ENCODE data around the gene FRY. TPM values are rescaled to one million over a fixed set of nuclear protein-coding genes. Genes with fewer than 3 reads are reported as not detected.

FRY gene
- total RNA-seq, 4 donors from 2014 or later: 6.7 to 106 (median 14.1) TPM

DNA sequence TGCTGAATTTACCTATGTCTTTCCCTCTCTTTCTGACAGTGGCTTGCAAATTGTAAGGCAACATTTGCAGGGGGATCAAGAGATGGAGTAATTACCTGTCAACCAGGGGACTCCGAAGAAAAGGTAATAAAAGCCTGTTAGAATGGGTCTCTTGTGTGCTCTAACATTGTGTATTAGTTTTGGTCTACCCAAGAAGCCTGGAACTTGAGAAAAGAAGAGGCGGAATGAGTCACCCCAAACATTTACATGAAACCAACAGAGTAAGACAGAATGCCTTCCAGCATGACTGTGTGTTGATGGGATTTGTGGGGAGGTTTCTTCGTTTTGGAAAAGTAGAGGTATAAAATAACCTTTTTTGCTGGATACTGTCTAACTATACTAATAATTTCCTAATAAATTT, 246.9 kb downstream of the FRY start:
- no peaks in the 10 kb centered on the region for H3K4me1 ChIP-seq
- TF ChIP-seq, protein P1, sequence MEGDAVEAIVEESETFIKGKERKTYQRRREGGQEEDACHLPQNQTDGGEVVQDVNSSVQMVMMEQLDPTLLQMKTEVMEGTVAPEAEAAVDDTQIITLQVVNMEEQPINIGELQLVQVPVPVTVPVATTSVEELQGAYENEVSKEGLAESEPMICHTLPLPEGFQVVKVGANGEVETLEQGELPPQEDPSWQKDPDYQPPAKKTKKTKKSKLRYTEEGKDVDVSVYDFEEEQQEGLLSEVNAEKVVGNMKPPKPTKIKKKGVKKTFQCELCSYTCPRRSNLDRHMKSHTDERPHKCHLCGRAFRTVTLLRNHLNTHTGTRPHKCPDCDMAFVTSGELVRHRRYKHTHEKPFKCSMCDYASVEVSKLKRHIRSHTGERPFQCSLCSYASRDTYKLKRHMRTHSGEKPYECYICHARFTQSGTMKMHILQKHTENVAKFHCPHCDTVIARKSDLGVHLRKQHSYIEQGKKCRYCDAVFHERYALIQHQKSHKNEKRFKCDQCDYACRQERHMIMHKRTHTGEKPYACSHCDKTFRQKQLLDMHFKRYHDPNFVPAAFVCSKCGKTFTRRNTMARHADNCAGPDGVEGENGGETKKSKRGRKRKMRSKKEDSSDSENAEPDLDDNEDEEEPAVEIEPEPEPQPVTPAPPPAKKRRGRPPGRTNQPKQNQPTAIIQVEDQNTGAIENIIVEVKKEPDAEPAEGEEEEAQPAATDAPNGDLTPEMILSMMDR (IDR thresholded peaks at IDR 0.05): no peak
- no peak for TF ChIP-seq POLR2A (IDR thresholded peaks at IDR 0.05)

DNA sequence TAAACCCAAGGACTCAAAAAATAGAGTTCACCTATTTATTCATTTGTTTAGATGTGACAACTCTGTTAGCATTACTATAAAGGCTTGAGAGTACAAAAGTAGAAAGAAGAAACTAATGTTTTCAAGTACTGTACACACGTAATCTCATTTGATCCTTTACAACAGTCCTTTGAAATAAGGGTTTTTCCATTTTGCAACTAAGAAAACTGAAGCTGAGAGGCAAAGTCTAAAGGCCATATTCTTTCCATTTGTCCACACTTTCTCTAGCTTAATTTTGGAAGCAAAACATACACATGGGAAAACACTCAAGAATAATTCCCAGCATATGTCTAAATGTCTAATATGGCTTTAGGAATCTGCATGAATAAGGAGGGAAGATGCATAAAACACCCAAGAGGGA, 249.5 kb downstream of the FRY start:
- Histone ChIP-seq H3K36me3 (peaks cover 0 to 11% (median 0%) of the 10 kb centered on the region in 3 donors), H3K9me3 (no peaks in the 10 kb centered on the region)

More for the DNA sequence above, 246.9 kb downstream of the FRY start:
- H3K36me3 ChIP-seq: peaks cover 0 to 11% (median 0%) of the 10 kb centered on the region in 3 donors
- H3K4me3 ChIP-seq: no peak overlapping the region
- no peak overlapping the region for H3K27ac ChIP-seq
- no peak for DNase-seq
- H3K27me3 ChIP-seq: no peaks in the 10 kb centered on the region
- H3K9me3 ChIP-seq: no peaks in the 10 kb centered on the region

DNA sequence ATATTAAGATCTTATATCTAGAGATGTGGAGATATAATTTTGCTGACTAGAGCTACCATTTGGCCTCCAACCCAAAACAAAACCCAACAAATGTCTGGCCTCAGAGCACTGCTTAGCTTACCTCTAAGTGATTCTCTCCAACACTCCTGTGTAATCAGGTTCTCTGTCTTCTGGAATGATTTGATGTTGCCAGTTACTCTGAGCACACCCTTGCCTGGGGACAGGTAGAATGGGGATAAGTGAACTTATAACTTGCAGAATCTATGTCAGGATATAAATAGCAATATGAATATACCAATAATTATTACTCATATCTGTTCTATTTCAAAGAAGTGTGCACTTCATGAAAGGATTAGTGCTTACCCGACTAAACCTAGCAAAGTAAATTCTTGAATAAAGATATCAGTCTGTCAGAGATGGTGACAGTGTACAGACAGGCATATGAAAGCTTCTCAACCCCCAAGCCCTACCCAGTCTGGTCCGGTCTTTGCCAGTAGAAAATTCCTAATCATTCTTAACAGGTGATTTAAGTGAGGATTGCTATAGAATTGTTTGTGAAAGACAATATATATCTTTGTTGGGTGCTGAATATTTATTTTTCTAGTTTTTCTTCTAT, 250.6 kb downstream of the FRY start:
- DNase-seq: no peak
- H3K36me3 ChIP-seq: peaks cover 0 to 6% (median 0%) of the 10 kb centered on the region in 3 donors
- H3K9me3 ChIP-seq: no peaks in the 10 kb centered on the region
- H3K27me3 ChIP-seq: no peaks in the 10 kb centered on the region
- H3K4me3 ChIP-seq: no peak overlapping the region
- TF ChIP-seq, protein P1 (IDR thresholded peaks at IDR 0.05): no peak
- TF ChIP-seq POLR2A (IDR thresholded peaks at IDR 0.05): no peak
- no peak overlapping the region for H3K27ac ChIP-seq
- no peaks in the 10 kb centered on the region for H3K4me1 ChIP-seq

More for the DNA sequence above, 249.5 kb downstream of the FRY start:
- Histone ChIP-seq H3K4me3 (no peak overlapping the region), H3K27me3 (no peaks in the 10 kb centered on the region), H3K27ac (no peak overlapping the region), H3K4me1 (no peaks in the 10 kb centered on the region)
- DNase-seq: no peak
- TF ChIP-seq, protein P1 (IDR thresholded peaks at IDR 0.05): no peak
- no peak for TF ChIP-seq POLR2A (IDR thresholded peaks at IDR 0.05)

DNA sequence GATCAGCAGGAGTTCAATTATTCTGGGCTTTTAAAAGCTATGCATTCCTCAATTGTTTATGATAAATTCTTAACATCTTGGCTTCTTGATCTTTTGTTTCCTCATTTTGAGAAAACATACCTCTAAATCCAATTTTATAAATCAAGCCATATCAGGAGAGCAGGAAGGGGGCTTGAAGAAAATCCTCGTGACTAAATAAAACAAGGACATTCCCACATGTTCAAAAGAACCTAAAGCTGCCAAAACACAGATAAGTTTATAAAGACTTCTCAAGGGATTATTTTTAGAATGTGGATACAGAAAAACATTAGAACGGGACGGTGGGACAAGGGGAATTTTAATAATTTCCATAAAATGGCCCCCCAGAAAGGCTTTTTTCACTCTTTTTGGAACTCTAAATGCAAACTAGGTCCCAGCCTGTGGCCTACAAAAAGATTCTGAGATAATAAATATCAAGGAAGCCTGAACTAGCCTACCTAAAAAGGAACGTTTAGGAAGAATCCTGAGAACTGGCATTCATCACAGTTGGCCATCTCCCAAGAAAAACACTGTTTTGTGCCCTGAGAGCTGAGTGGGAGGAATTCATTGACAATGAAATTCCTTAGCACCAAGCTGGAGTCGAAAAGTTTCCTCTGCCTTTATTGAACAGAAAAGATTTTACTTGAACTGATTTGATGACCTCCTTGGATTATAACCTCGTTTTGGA, 253.5 kb downstream of the FRY start:
- no peak overlapping the region for H3K4me3 ChIP-seq
- H3K4me1 ChIP-seq: no peaks in the 10 kb centered on the region
- no peaks in the 10 kb centered on the region for H3K9me3 ChIP-seq
- no peak for DNase-seq
- no peaks in the 10 kb centered on the region for H3K27me3 ChIP-seq
- TF ChIP-seq, protein P1 (IDR thresholded peaks at IDR 0.05): no peak
- TF ChIP-seq POLR2A (IDR thresholded peaks at IDR 0.05): no peak
- H3K27ac ChIP-seq: peak overlapping the region in 1 of 4 donors; percentile 30
- no peaks in the 10 kb centered on the region for H3K36me3 ChIP-seq

DNA sequence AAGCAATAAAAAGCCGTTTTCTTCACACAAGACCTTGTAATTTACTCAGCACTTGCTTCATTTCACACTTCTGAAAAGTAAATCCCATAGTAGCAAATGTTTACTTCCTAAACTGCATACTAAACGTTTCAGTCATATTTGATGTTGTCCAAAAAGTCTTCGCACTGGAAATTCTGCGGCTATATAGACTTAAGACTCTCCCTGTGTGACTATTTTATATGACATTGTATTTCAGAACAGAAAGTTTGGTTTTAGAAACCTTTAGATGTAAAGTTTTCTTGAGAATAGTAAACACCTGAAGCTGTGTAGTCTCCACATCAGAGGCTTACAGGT, 254.0 kb downstream of the FRY start:
- H3K4me3 ChIP-seq: no peak overlapping the region
- no peak for DNase-seq
- TF ChIP-seq POLR2A (IDR thresholded peaks at IDR 0.05): no peak
- TF ChIP-seq, protein P1 (IDR thresholded peaks at IDR 0.05): no peak
- no peaks in the 10 kb centered on the region for H3K36me3 ChIP-seq
- no peaks in the 10 kb centered on the region for H3K4me1 ChIP-seq
- no peaks in the 10 kb centered on the region for H3K9me3 ChIP-seq
- no peak overlapping the region for H3K27ac ChIP-seq
- H3K27me3 ChIP-seq: no peaks in the 10 kb centered on the region

Data from Peyer's patch (tissue), 4 donors.